Measurements from ENCODE around the gene ZBTB25.

ZBTB25 gene

DNA sequence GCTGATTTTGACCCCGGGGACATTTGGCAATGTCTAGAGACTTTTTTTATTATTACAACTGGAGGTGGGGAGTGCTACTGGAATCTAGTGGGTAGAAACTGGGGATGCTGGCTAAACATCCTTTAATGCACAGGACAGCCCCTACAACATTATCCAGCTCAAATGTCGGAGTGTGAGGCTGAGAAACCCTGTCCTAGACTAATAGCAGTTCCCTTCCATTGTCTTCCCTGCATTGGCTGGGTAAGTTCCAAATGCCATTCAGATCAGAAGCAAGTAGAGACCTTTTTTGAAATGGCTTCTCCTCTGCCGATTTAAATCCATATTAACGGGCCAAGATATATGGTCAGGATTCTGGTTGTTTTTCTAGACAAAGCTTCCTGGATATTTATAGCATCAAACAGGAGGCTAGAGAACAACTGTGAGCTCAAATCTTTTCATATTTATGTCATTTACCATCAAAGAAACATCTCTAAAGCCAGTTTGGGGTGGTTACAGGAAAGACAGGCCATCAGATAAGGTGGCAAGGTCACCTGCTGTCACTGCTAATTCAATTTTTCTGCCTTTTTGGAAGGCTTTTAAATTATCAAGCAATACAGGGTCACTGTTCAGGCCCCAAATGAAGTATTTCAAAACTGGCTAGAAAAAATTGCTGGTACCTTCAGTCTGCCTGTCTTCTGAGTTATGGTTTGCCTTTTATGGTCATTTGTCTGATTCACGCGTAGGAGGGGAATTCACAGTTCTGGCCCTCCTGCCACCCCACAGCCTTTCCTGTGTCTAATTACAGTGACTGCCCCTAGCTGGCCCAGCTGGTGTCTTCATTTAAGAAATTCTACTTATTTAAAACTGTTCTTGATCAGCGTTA is 58.4 kb downstream of the ZBTB25 start:
- Histone ChIP-seq H4K20me1 (ENCODE audit: insufficient read depth, low read length) (no peaks in the 10 kb centered on the region), H3K4me2 (ENCODE audit: insufficient read depth, low read length) (no peak overlapping the region), H3K79me2 (ENCODE audit: insufficient read depth, low read length) (no peaks in the 10 kb centered on the region), H3K36me3 (ENCODE audit: insufficient read depth, low read length) (peaks cover 93% of the 10 kb centered on the region), H3K4me1 (ENCODE audit: insufficient read depth, low read length) (no peaks in the 10 kb centered on the region), H2AFZ (ENCODE audit: low read depth, low read length) (no peak overlapping the region), H3K27me3 (ENCODE audit: insufficient read depth, low read length, poor library complexity) (no peaks in the 10 kb centered on the region), H3K27ac (ENCODE audit: low read length) (no peak overlapping the region), H3K4me3 (ENCODE audit: low read depth in 1 of 2, low read length in 2 of 2) (no peak overlapping the region), H3K9ac (ENCODE audit: low read depth, low read length) (no peak overlapping the region), H3K9me3 (ENCODE audit: insufficient read depth, low read length, severe bottlenecking) (no peaks in the 10 kb centered on the region)
- ATAC-seq (ENCODE audit: insufficient read depth, low read depth), result no peak
- DNase-seq, result no peak
- no peak for TF ChIP-seq EZH2 (IDR thresholded peaks at IDR 0.05; ENCODE audit: borderline replicate concordance, low read depth, low read length, severe bottlenecking)
- TF ChIP-seq, protein P1, sequence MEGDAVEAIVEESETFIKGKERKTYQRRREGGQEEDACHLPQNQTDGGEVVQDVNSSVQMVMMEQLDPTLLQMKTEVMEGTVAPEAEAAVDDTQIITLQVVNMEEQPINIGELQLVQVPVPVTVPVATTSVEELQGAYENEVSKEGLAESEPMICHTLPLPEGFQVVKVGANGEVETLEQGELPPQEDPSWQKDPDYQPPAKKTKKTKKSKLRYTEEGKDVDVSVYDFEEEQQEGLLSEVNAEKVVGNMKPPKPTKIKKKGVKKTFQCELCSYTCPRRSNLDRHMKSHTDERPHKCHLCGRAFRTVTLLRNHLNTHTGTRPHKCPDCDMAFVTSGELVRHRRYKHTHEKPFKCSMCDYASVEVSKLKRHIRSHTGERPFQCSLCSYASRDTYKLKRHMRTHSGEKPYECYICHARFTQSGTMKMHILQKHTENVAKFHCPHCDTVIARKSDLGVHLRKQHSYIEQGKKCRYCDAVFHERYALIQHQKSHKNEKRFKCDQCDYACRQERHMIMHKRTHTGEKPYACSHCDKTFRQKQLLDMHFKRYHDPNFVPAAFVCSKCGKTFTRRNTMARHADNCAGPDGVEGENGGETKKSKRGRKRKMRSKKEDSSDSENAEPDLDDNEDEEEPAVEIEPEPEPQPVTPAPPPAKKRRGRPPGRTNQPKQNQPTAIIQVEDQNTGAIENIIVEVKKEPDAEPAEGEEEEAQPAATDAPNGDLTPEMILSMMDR (IDR thresholded peaks at IDR 0.05; ENCODE audit: borderline replicate concordance, extremely low read depth, low read length, poor library complexity, severe bottlenecking), result no peak

DNA sequence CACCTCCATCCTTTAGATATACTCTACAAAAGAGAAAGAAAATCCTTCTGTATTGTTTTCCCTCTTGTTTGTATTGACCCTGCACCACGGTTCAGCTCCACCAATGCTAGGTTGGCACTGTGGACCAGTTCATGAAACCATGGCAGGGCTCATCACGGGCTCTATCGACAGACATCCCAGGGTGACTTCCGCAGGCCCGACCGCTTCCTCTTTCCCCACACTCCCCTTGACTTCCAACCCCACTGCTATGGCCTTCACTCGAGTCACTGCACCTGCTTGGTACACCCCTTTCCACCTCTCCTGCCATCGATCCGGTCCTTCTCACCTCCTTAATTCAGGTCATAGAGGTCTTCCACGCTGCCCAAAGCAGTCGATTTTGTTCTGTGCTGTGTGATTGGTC is 59.5 kb downstream of the ZBTB25 start:
- Histone ChIP-seq H2AFZ (ENCODE audit: low read depth, low read length) (no peak overlapping the region), H3K36me3 (ENCODE audit: insufficient read depth, low read length) (peaks cover 93% of the 10 kb centered on the region), H3K79me2 (ENCODE audit: insufficient read depth, low read length) (no peaks in the 10 kb centered on the region), H4K20me1 (ENCODE audit: insufficient read depth, low read length) (no peaks in the 10 kb centered on the region), H3K27ac (ENCODE audit: low read length) (no peak overlapping the region), H3K4me2 (ENCODE audit: insufficient read depth, low read length) (no peak overlapping the region), H3K4me3 (ENCODE audit: low read depth in 1 of 2, low read length in 2 of 2) (no peak overlapping the region), H3K4me1 (ENCODE audit: insufficient read depth, low read length) (no peaks in the 10 kb centered on the region), H3K27me3 (ENCODE audit: insufficient read depth, low read length, poor library complexity) (no peaks in the 10 kb centered on the region), H3K9me3 (ENCODE audit: insufficient read depth, low read length, severe bottlenecking) (no peaks in the 10 kb centered on the region), H3K9ac (ENCODE audit: low read depth, low read length) (no peak overlapping the region)
- ATAC-seq (ENCODE audit: insufficient read depth, low read depth), result no peak; the same call in 2 of the 3 replicates
- DNase-seq, result no peak
- TF ChIP-seq, protein P1 (IDR thresholded peaks at IDR 0.05; ENCODE audit: borderline replicate concordance, extremely low read depth, low read length, poor library complexity, severe bottlenecking), result no peak
- no peak for TF ChIP-seq EZH2 (IDR thresholded peaks at IDR 0.05; ENCODE audit: borderline replicate concordance, low read depth, low read length, severe bottlenecking)

DNA sequence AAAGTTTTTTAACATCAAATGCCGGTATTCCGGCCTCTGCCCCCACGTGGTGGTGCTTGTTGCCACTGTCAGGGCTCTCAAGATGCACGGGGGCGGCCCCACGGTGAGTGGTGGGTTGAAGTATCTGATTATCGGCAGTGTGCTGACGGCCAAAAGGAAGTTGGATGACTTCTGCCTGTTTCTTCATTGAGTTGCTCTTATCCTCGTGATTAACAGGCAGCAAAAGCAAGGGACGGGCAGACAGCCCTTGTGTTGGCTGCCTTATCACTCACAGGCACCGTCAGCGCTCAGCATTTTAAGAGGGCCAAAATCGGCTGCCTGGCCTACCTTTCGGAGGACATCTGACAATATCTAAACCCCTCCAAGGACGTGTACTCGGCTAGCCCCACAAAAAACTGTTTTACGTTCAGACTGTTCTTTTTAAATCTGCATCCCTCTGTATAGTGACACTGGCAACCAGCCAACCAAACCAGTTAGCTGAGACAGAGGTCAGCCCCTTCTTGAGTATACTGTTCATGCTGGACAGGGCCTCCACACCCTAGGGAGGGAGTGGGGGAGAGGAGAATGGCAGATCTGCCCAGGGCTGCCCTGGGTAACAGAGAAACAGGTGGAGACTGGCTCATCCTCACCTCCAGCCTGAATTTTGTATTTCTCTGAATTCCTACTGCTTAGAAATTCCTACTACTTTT is 61.2 kb downstream of the ZBTB25 start:
- no peak for ATAC-seq (ENCODE audit: insufficient read depth, low read depth)
- Histone ChIP-seq H3K27ac (ENCODE audit: low read length) (no peak overlapping the region), H3K4me2 (ENCODE audit: insufficient read depth, low read length) (no peak overlapping the region), H3K4me3 (ENCODE audit: low read depth in 1 of 2, low read length in 2 of 2) (no peak overlapping the region), H3K4me1 (ENCODE audit: insufficient read depth, low read length) (no peaks in the 10 kb centered on the region), H3K79me2 (ENCODE audit: insufficient read depth, low read length) (no peaks in the 10 kb centered on the region), H4K20me1 (ENCODE audit: insufficient read depth, low read length) (0 out of 2 replicates have a peak, but pooled peaks cover 4% of the 10 kb centered on the region), H3K27me3 (ENCODE audit: insufficient read depth, low read length, poor library complexity) (no peaks in the 10 kb centered on the region), H2AFZ (ENCODE audit: low read depth, low read length) (no peak overlapping the region), H3K9ac (ENCODE audit: low read depth, low read length) (no peak overlapping the region), H3K36me3 (ENCODE audit: insufficient read depth, low read length) (peaks cover 95% of the 10 kb centered on the region), H3K9me3 (ENCODE audit: insufficient read depth, low read length, severe bottlenecking) (no peaks in the 10 kb centered on the region)
- TF ChIP-seq EZH2 (IDR thresholded peaks at IDR 0.05; ENCODE audit: borderline replicate concordance, low read depth, low read length, severe bottlenecking), result no peak
- TF ChIP-seq, protein P1 (IDR thresholded peaks at IDR 0.05; ENCODE audit: borderline replicate concordance, extremely low read depth, low read length, poor library complexity, severe bottlenecking), result no peak
- no peak for DNase-seq
